Measurements from ENCODE around the gene PGLYRP4. TPM values are rescaled to one million over a fixed set of nuclear protein-coding genes. Genes with fewer than 3 reads are reported as not detected.
A peak's percentile ranks its signal among the peaks of the same experiment; 100 is the strongest.

PGLYRP4 gene
- total RNA-seq, 2 donors from 2014 or later: not detected

DNA sequence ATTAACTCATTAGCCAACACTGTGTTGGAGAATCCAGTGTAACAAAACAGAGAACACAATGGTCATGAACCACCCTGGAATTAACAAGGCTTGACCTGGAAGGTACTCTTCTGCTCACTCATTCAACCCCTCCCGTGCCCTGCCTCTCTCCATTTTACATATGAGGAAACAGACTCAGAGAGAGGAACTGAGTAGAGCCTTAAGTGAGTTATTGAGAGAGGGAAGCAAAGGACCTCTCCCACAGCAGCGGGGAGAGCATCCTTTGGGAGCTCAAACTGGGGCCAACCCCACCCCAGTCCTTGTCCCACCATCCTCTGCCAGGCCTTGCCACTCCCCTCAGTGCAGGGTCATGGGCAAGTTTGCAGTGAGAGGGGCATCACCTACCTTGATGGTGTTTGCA, 25.4 kb upstream of the PGLYRP4 start:
- Histone ChIP-seq H3K27me3 (no peaks in the 10 kb centered on the region), H3K4me1 (no peaks in the 10 kb centered on the region), H3K9me3 (no peaks in the 10 kb centered on the region), H3K27ac (no peak overlapping the region), H3K9ac (ENCODE audit: low read depth in 2 of 2, low read length in 2 of 2) (no peak overlapping the region), H3K36me3 (no peaks in the 10 kb centered on the region), H3K4me3 (no peak overlapping the region)
- DNase-seq: no peak
- intact Hi-C loops (cut with DNase I): no loop called here
- TF ChIP-seq, protein P1, sequence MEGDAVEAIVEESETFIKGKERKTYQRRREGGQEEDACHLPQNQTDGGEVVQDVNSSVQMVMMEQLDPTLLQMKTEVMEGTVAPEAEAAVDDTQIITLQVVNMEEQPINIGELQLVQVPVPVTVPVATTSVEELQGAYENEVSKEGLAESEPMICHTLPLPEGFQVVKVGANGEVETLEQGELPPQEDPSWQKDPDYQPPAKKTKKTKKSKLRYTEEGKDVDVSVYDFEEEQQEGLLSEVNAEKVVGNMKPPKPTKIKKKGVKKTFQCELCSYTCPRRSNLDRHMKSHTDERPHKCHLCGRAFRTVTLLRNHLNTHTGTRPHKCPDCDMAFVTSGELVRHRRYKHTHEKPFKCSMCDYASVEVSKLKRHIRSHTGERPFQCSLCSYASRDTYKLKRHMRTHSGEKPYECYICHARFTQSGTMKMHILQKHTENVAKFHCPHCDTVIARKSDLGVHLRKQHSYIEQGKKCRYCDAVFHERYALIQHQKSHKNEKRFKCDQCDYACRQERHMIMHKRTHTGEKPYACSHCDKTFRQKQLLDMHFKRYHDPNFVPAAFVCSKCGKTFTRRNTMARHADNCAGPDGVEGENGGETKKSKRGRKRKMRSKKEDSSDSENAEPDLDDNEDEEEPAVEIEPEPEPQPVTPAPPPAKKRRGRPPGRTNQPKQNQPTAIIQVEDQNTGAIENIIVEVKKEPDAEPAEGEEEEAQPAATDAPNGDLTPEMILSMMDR (IDR thresholded peaks at IDR 0.05): no peak

DNA sequence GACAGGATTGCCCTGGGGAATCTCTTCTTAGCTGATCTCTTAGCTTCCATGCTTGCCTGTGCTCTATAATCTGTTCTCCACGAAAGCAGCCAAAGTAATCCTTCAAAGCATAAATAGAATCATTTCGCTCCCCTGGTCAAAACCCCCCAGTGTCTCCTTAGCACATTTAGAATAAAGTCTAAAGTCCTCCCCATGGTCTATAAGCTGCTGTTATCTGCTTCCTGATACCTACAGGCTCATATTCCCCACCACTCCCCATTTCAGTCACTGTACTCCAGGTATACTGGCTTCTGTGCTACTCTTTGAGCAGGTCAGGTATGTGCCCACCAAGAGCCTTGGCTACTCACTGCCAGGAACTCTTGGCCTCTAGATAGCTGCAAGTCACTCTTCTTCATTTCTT, 23.9 kb upstream of the PGLYRP4 start:
- H3K9me3 ChIP-seq: no peaks in the 10 kb centered on the region
- no peaks in the 10 kb centered on the region for H3K4me1 ChIP-seq
- DNase-seq: no peak
- no peak overlapping the region for H3K9ac ChIP-seq (ENCODE audit: low read depth in 2 of 2, low read length in 2 of 2)
- intact Hi-C loops (cut with DNase I): no loop called here
- TF ChIP-seq, protein P1 (IDR thresholded peaks at IDR 0.05): no peak
- H3K27me3 ChIP-seq: no peaks in the 10 kb centered on the region
- no peak overlapping the region for H3K27ac ChIP-seq
- no peaks in the 10 kb centered on the region for H3K36me3 ChIP-seq
- H3K4me3 ChIP-seq: no peak overlapping the region

DNA sequence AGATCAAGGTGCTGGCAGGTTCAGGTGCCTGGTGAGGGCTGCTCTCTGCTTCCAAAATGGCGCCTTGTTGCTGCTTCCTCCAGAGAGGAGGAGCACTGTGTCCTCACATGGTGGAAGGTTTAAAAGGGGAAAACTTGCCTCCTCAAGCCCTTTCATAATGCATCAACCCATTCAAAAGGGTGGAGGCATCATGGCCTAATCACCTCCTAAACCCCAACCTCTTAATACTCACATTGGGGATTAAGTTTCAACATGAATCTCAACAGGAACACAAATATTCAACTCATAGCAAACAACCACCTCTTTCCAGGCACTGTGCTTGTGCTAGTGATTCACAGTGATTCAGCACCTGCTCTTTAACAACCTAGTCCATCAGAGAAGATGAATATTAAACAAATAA, 22.6 kb upstream of the PGLYRP4 start:
- H3K27me3 ChIP-seq: no peaks in the 10 kb centered on the region
- no peak overlapping the region for H3K4me3 ChIP-seq
- DNase-seq: peak; percentile 9
- no peaks in the 10 kb centered on the region for H3K4me1 ChIP-seq
- intact Hi-C loops (cut with DNase I): no loop called here
- no peaks in the 10 kb centered on the region for H3K36me3 ChIP-seq
- TF ChIP-seq, protein P1 (IDR thresholded peaks at IDR 0.05): no peak
- H3K9me3 ChIP-seq: no peaks in the 10 kb centered on the region
- H3K9ac ChIP-seq (ENCODE audit: low read depth in 2 of 2, low read length in 2 of 2): no peak overlapping the region
- H3K27ac ChIP-seq: no peak overlapping the region

DNA sequence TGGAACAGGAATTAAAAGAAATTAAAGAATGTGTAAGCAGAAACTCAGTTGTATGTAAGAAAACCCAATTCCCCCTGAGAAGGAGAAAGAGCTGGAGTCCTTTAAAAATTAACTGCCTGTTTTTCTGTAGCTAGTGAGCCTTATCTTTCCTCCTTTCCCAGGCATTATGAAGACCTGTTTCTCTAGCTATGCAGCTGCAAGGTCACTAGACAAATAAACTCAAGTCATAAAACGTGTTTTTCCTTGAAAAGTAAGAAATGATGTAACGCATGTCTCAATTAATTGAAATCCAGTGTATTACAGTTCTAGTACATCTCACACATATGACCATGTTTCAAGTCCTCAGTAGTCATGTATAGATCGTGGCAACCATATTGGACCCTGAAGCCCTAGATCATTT, 21.5 kb upstream of the PGLYRP4 start:
- H3K4me3 ChIP-seq: no peak overlapping the region
- no peaks in the 10 kb centered on the region for H3K27me3 ChIP-seq
- H3K36me3 ChIP-seq: no peaks in the 10 kb centered on the region
- H3K9ac ChIP-seq (ENCODE audit: low read depth in 2 of 2, low read length in 2 of 2): no peak overlapping the region
- intact Hi-C loops (cut with DNase I): no loop called here
- no peaks in the 10 kb centered on the region for H3K9me3 ChIP-seq
- H3K4me1 ChIP-seq: no peaks in the 10 kb centered on the region
- TF ChIP-seq, protein P1 (IDR thresholded peaks at IDR 0.05): no peak
- DNase-seq: peak; percentile 12
- no peak overlapping the region for H3K27ac ChIP-seq

DNA sequence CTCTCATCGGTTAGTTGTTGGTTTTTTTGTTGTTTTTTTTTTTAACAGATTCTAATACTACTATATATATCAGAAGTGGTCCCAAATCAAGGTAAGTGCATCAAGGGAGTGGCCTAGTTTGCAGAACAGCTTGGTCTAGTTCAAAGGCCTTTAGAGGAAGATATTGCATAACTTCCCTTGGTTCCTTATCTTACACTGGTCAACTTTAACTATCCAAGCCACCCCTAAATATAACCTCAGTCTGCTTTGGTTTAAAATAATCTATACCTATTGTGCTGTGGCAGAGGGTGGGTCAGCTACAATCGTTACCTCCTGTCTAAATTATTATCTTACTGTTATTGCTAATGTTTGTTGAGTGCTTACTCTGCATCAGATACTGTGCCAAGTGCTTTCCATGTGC, 19.9 kb upstream of the PGLYRP4 start:
- Histone ChIP-seq H3K27ac (no peak overlapping the region), H3K36me3 (no peaks in the 10 kb centered on the region), H3K9ac (ENCODE audit: low read depth in 2 of 2, low read length in 2 of 2) (no peak overlapping the region), H3K9me3 (no peaks in the 10 kb centered on the region), H3K27me3 (no peaks in the 10 kb centered on the region), H3K4me3 (no peak overlapping the region), H3K4me1 (no peaks in the 10 kb centered on the region)
- TF ChIP-seq, protein P1 (IDR thresholded peaks at IDR 0.05): no peak
- intact Hi-C loops (cut with DNase I): no loop called here
- DNase-seq: peak; percentile 8

DNA sequence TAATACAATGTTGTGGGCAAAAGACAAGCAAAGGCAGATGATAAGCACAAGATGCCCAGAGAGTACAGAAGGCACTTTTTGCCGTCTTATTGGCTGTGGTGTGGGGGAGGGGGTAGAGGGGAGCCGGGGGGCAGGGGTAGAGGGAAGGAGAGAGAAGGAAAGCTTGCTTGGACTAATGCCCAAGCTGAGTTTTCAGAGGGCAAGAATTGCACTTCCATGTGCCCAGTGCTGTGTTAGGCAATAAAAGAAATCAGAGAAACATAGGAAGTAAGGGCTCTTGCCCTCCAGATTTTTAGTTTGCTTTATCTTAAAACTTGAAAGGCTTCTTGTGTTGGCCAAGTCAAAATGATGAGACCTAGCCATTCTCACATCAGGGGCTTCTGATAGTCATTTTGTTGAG, 18.4 kb upstream of the PGLYRP4 start:
- TF ChIP-seq, protein P1 (IDR thresholded peaks at IDR 0.05): no peak
- no peaks in the 10 kb centered on the region for H3K36me3 ChIP-seq
- intact Hi-C loops (cut with DNase I): no loop called here
- no peak overlapping the region for H3K4me3 ChIP-seq
- DNase-seq: no peak
- no peaks in the 10 kb centered on the region for H3K9me3 ChIP-seq
- H3K9ac ChIP-seq (ENCODE audit: low read depth in 2 of 2, low read length in 2 of 2): no peak overlapping the region
- no peak overlapping the region for H3K27ac ChIP-seq
- H3K27me3 ChIP-seq: no peaks in the 10 kb centered on the region
- no peaks in the 10 kb centered on the region for H3K4me1 ChIP-seq

Data from colonic mucosa (tissue), 4 donors.